ENCODE data around the gene GOLPH3.

- TF ChIP-seq EP300 (IDR thresholded peaks at IDR 0.05; ENCODE audit: borderline replicate concordance) (no peak), REST (IDR thresholded peaks at IDR 0.05; ENCODE audit: low read depth) (no peak), RAD21 (IDR thresholded peaks at IDR 0.05; ENCODE audit: low read depth) (no peak), TCF12 (IDR thresholded peaks at IDR 0.05; ENCODE audit: low read depth) (no peak), MAX (IDR thresholded peaks at IDR 0.05) (no peak), CEBPB (IDR thresholded peaks at IDR 0.05) (no peak), TAF1 (IDR thresholded peaks at IDR 0.05; ENCODE audit: low read depth) (no peak), ZBTB7A (IDR thresholded peaks at IDR 0.05; ENCODE audit: low read depth) (no peak), TEAD4 (IDR thresholded peaks at IDR 0.05) (0 out of 2 replicates have a peak, but pooled peaks have one; percentile 22)
These were observed 19.5 kb upstream of the GOLPH3 start for GRCh38 chr5:32193591-32193990.

Data from Ishikawa (cell line).